SK-N-SH (cell line): ENCODE results near the gene AEBP2. TPM values are rescaled to one million over a fixed set of nuclear protein-coding genes. Genes with fewer than 3 reads are reported as not detected.

Experiments
- CTCF ChIA-PET: fragments of 300-600, 350-600 bp; formaldehyde crosslinking; extraction: SDS; loops from one replicate; lab custom pipeline; 2021; lab: Yijun Ruan, JAX
- POLR2A ChIA-PET: fragments of 350-600 bp; sonication (Branson Sonifier 250); formaldehyde crosslinking; extraction: SDS; loops from one replicate; lab custom pipeline; 2020; ENCODE audit warnings: antibody characterized with exemption, inconsistent platforms; lab: Yijun Ruan, JAX
- DNase-seq: peaks from one replicate; pipeline ENCODE4 v3.0.0; 2012
- H2AFZ ChIP-seq: fragments of 200-600 bp; sonication (generic); 2 replicates; pipeline ENCODE4 v1.8.1; 2016; ENCODE audit warnings: antibody characterized with exemption, mild to moderate bottlenecking, low read depth
- H3F3A ChIP-seq: fragments of 200-600 bp; sonication (generic); replicated peaks from 2 replicates; pipeline ENCODE3; 2016; ENCODE audit warnings: antibody characterized with exemption, mild to moderate bottlenecking; ENCODE audit not compliant: insufficient read depth
- H3K27ac ChIP-seq, 2 experiments: fragments of 200-500 bp in 1 of 2; fragments of 200-600 bp in 1 of 2; sonication (Bioruptor generic) in 1 of 2; sonication (generic), shearing (Covaris generic) in 1 of 2; 2 replicates each; pipeline versions ENCODE4 v1.5.1 to v1.6.1; 2014 to 2016; ENCODE audit warnings: low read depth in 2 of 2, inconsistent platforms in 1 of 2, low read length in 1 of 2, mild to moderate bottlenecking in 1 of 2, mixed read lengths in 1 of 2
- H3K27me3 ChIP-seq: fragments of 200-600 bp; sonication (generic), shearing (Covaris generic); 2 replicates; pipeline ENCODE4 v1.6.1; 2016; ENCODE audit warnings: mixed run types; ENCODE audit not compliant: insufficient read depth
- H3K36me3 ChIP-seq, 2 experiments: fragments of 200-500 bp in 1 of 2; fragments of 200-600 bp in 1 of 2; sonication (Bioruptor generic) in 1 of 2; sonication (generic) in 1 of 2; replicated peaks in 1 of 2; 2 replicates each; pipeline versions ENCODE3 to v1.5.1; 2014 to 2016; ENCODE audit warnings: low read length in 1 of 2, mild to moderate bottlenecking in 1 of 2; ENCODE audit not compliant: insufficient read depth in 2 of 2, control insufficient read depth in 1 of 2
- H3K4me1 ChIP-seq, 2 experiments: fragments of 200-500 bp in 1 of 2; fragments of 200-600 bp in 1 of 2; sonication (Bioruptor generic) in 1 of 2; sonication (generic), shearing (Covaris generic) in 1 of 2; 2 replicates each; pipeline versions ENCODE4 v1.5.1 to v1.6.1; 2014 to 2016; ENCODE audit warnings: low read depth in 1 of 2, low read length in 1 of 2, mixed run types in 1 of 2; ENCODE audit not compliant: insufficient read depth in 2 of 2, control insufficient read depth in 1 of 2
- H3K4me2 ChIP-seq: fragments of 200-600 bp; sonication (generic), shearing (Covaris generic); 2 replicates; pipeline ENCODE4 v1.6.1; 2017; ENCODE audit warnings: mixed run types
- H3K4me3 ChIP-seq, 2 experiments: fragments of 200-500 bp in 1 of 2; fragments of 200-600 bp in 1 of 2; sonication (Bioruptor generic) in 1 of 2; sonication (generic), shearing (Covaris generic) in 1 of 2; 2 replicates each; pipeline versions ENCODE4 v1.5.1 to v1.8.1; 2014 to 2016; ENCODE audit warnings: low read depth in 2 of 2, inconsistent platforms in 1 of 2, low read length in 1 of 2, mild to moderate bottlenecking in 1 of 2, mixed read lengths in 1 of 2, moderate library complexity in 1 of 2
- H3K79me2 ChIP-seq: fragments of 200-600 bp; sonication (generic); 2 replicates; pipeline ENCODE4 v1.8.1; 2017; ENCODE audit warnings: mild to moderate bottlenecking; ENCODE audit not compliant: insufficient read depth
- H3K9ac ChIP-seq: fragments of 200-600 bp; sonication (generic); 2 replicates; pipeline ENCODE4 v1.6.1; 2017; ENCODE audit warnings: mixed run types
- H3K9me2 ChIP-seq: fragments of 200-600 bp; sonication (generic); 2 replicates; pipeline ENCODE4 v1.6.1; 2017; ENCODE audit warnings: mixed run types
- H3K9me3 ChIP-seq: fragments of 200-600 bp; sonication (generic); 2 replicates; pipeline ENCODE4 v1.6.1; 2017; ENCODE audit warnings: mixed run types, mild to moderate bottlenecking, moderate library complexity
- H4K20me1 ChIP-seq: fragments of 200-600 bp; sonication (generic); 2 replicates; pipeline ENCODE4 v1.6.1; 2017; ENCODE audit warnings: mild to moderate bottlenecking, mixed run types; ENCODE audit not compliant: insufficient read depth
- CHD2 ChIP-seq: fragments of 150-350 bp; IDR thresholded peaks from 2 replicates; pipeline ENCODE4 v1.6.1; 2018; ENCODE audit warnings: low read length; ENCODE audit not compliant: partially characterized antibody
- EP300 ChIP-seq, 2 experiments: IDR thresholded peaks; 2 replicates each; pipeline versions ENCODE4 v1.4.0 to v1.6.1; 2012; ENCODE audit warnings: borderline replicate concordance in 1 of 2, low read depth in 1 of 2, low read length in 1 of 2
- FOSL2 ChIP-seq: IDR thresholded peaks from 2 replicates; pipeline ENCODE4 v1.4.0; 2012; ENCODE audit warnings: low read depth, mild to moderate bottlenecking, moderate library complexity, borderline replicate concordance
- FOXM1 ChIP-seq: IDR thresholded peaks from 2 replicates; pipeline ENCODE4 v1.4.0; 2012; ENCODE audit warnings: low read depth, mild to moderate bottlenecking
- MAX ChIP-seq: IDR thresholded peaks from 2 replicates; pipeline ENCODE4 v1.4.0; 2012; ENCODE audit warnings: low read depth
- NRF1 ChIP-seq: IDR thresholded peaks from 2 replicates; pipeline ENCODE4 v1.6.1; 2012; ENCODE audit warnings: low read depth, mild to moderate bottlenecking, low read length
- POLR2AphosphoS5 ChIP-seq: IDR thresholded peaks from 2 replicates; pipeline ENCODE4 v1.6.1; 2012; ENCODE audit warnings: low read depth, low read length
- SMC3 ChIP-seq: IDR thresholded peaks from 2 replicates; pipeline ENCODE4 v1.6.1; 2012; ENCODE audit warnings: low read depth, low read length, improper control_type of control experiment
- TAF1 ChIP-seq: IDR thresholded peaks from 2 replicates; pipeline ENCODE4 v1.6.1; 2012; ENCODE audit warnings: low read depth, mild to moderate bottlenecking, low read length, moderate library complexity, borderline replicate concordance
- TEAD4 ChIP-seq: IDR thresholded peaks from 2 replicates; pipeline ENCODE4 v1.4.0; 2012; ENCODE audit warnings: mild to moderate bottlenecking, borderline replicate concordance; ENCODE audit not compliant: insufficient read depth
- YY1 ChIP-seq: IDR thresholded peaks from 2 replicates; pipeline ENCODE4 v1.4.0; 2012; ENCODE audit warnings: low read depth, mild to moderate bottlenecking
- ZBTB33 ChIP-seq: IDR thresholded peaks from 2 replicates; pipeline ENCODE4 v1.4.0; 2012; ENCODE audit warnings: low read depth, borderline replicate concordance
- WGBS: methylation state at CpG from one replicate; pipeline ENCODE4 v1.1.6; 2017; ENCODE audit warnings: low lambda C conversion rate; 5-methylcytosine and 5-hydroxymethylcytosine counted together
- polyA plus RNA-seq, 3 experiments: library from polyadenylated mRNA; depleted of rRNA; stranded (reverse); fragments of >200 nt; gene quantifications; 2 replicates each; pipeline ENCODE4 v1.2.3, GENCODE V29; 2012
- TF ChIP-seq, protein P1 (sequence below): IDR thresholded peaks from 2 replicates; pipeline ENCODE4 v1.6.1; 2012; ENCODE audit warnings: mild to moderate bottlenecking, low read depth, low read length, moderate library complexity

Gene AEBP2
- polyA plus RNA-seq, 1 of the 3 experiments (the other 2 are of a cell fraction) = 10.4 TPM

- ChIA-PET POLR2A (no interaction called here), CTCF (no interaction called here)
- Histone ChIP-seq H3K36me3 (peaks cover 2 to 14% of the 10 kb centered on the region in 2 experiments), H4K20me1 (no peaks in the 10 kb centered on the region), H3K4me3 (no peak overlapping the region), H3K27me3 (no peaks in the 10 kb centered on the region), H3K9ac (no peak overlapping the region), H3K4me1 (peaks cover 8 to 11% of the 10 kb centered on the region in 2 experiments; a peak in 3 of 4 replicates), H3K9me2 (no peaks in the 10 kb centered on the region), H3K27ac (no peak overlapping the region), H3K9me3 (no peaks in the 10 kb centered on the region), H3K4me2 (no peak overlapping the region), H3F3A (peaks cover 28% of the 10 kb centered on the region), H2AFZ (no peak overlapping the region), H3K79me2 (peaks cover 4% of the 10 kb centered on the region; the same call in 1 of the 2 replicates)
- 92% methylated on average over 7 of the region's 7 CpGs for WGBS
- no peak for TF ChIP-seq FOXM1
- no peak for TF ChIP-seq TEAD4
- no peak for TF ChIP-seq CHD2
- TF ChIP-seq POLR2AphosphoS5 = no peak
- TF ChIP-seq MAX = no peak
- TF ChIP-seq, protein P1, sequence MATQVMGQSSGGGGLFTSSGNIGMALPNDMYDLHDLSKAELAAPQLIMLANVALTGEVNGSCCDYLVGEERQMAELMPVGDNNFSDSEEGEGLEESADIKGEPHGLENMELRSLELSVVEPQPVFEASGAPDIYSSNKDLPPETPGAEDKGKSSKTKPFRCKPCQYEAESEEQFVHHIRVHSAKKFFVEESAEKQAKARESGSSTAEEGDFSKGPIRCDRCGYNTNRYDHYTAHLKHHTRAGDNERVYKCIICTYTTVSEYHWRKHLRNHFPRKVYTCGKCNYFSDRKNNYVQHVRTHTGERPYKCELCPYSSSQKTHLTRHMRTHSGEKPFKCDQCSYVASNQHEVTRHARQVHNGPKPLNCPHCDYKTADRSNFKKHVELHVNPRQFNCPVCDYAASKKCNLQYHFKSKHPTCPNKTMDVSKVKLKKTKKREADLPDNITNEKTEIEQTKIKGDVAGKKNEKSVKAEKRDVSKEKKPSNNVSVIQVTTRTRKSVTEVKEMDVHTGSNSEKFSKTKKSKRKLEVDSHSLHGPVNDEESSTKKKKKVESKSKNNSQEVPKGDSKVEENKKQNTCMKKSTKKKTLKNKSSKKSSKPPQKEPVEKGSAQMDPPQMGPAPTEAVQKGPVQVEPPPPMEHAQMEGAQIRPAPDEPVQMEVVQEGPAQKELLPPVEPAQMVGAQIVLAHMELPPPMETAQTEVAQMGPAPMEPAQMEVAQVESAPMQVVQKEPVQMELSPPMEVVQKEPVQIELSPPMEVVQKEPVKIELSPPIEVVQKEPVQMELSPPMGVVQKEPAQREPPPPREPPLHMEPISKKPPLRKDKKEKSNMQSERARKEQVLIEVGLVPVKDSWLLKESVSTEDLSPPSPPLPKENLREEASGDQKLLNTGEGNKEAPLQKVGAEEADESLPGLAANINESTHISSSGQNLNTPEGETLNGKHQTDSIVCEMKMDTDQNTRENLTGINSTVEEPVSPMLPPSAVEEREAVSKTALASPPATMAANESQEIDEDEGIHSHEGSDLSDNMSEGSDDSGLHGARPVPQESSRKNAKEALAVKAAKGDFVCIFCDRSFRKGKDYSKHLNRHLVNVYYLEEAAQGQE = no peak
- no peak for TF ChIP-seq NRF1
- TF ChIP-seq ZBTB33 = no peak
- no peak for DNase-seq
Observed at GRCh38 chr12:19525274-19525673, 86.0 kb downstream of the AEBP2 start.

- H3K27ac ChIP-seq = no peak overlapping the region
- TF ChIP-seq SMC3 = no peak
- no peak for TF ChIP-seq EP300 (IDR thresholded peaks at IDR 0.05; ENCODE audit: borderline replicate concordance in 1 of 2, low read depth in 1 of 2, low read length in 1 of 2)
- TF ChIP-seq FOSL2 = no peak
- TF ChIP-seq TAF1 = no peak
- no peak for TF ChIP-seq CHD2
- TF ChIP-seq YY1 = no peak
- H3K4me3 ChIP-seq = no peak overlapping the region
- H3K79me2 ChIP-seq = no peaks in the 10 kb centered on the region
- H3F3A ChIP-seq = peaks cover 30% of the 10 kb centered on the region
- H3K4me1 ChIP-seq = peaks cover 13 to 14% of the 10 kb centered on the region in 2 experiments; a peak in 3 of 4 replicates
- no peak for DNase-seq
- ChIA-PET CTCF (interaction anchor here (1.2 to 1.6 kb wide), 2 partner anchors 13 to 113 kb away, joined by 3 to 4 read pairs; no protein-coding TSS in a partner anchor), POLR2A (no interaction called here)
- H2AFZ ChIP-seq = no peak overlapping the region
- H3K9me3 ChIP-seq = no peaks in the 10 kb centered on the region
- H3K27me3 ChIP-seq = no peaks in the 10 kb centered on the region
- H3K4me2 ChIP-seq = no peak overlapping the region
- peaks cover 0 to 12% of the 10 kb centered on the region in 2 experiments for H3K36me3 ChIP-seq
- WGBS = 91% methylated on average over 3 of the region's 3 CpGs
- H3K9me2 ChIP-seq = no peaks in the 10 kb centered on the region
- no peak overlapping the region for H3K9ac ChIP-seq
- no peaks in the 10 kb centered on the region for H4K20me1 ChIP-seq
Observed at GRCh38 chr12:19527866-19528265, 88.6 kb downstream of the AEBP2 start.
